Dermis lymphatic vessel endothelial cell (primary cell): ENCODE results near the gene VCPKMT. TPM values are rescaled to one million over a fixed set of nuclear protein-coding genes. Genes with fewer than 3 reads are reported as not detected.

ENCODE experiments used
- total RNA-seq: library from RNA; depleted of rRNA; stranded (reverse); fragments of >200 nt; gene quantifications from 2 replicates; pipeline ENCODE4 v1.2.1, GENCODE V29; 2014

VCPKMT gene
- 2.2 and 3.7 TPM in 2 replicates for total RNA-seq

GRCh38 chr14:50116181-50116956, at the start of gene VCPKMT:
TSS of gene VCPKMT (minus strand) at chr14:50116572. CDS start at chr14:50116552, 20 bp downstream.

Other genes with a start within 250 kb of the VCPKMT start
- gene ARF6, start 223.5 kb downstream of the VCPKMT start, total RNA-seq = 54.3 and 61.5 TPM in 2 replicates
- gene SOS2, start 115.0 kb upstream of the VCPKMT start, total RNA-seq = 34.2 and 34.5 TPM in 2 replicates
- gene L2HGDH, start 195.7 kb upstream of the VCPKMT start, total RNA-seq = 3.8 and 4.2 TPM in 2 replicates
- gene DMAC2L, start 195.8 kb upstream of the VCPKMT start, total RNA-seq = 9.5 and 9.9 TPM in 2 replicates